ENCODE results near the gene PIP5K1B.

GRCh38 chr9:69013382-69013727 is 308.3 kb downstream of the PIP5K1B start:
- no peak for TF ChIP-seq CTCF (IDR thresholded peaks at IDR 0.05; ENCODE audit: borderline replicate concordance, extremely low read depth, low read length, poor library complexity, severe bottlenecking)
- TF ChIP-seq EZH2 (IDR thresholded peaks at IDR 0.05; ENCODE audit: borderline replicate concordance, low read depth, low read length, severe bottlenecking) = no peak
